Heart left ventricle (tissue), 16 donors: ENCODE data around the gene ADCY1. TPM values are rescaled to one million over a fixed set of nuclear protein-coding genes. Genes with fewer than 3 reads are reported as not detected.

Experiments
- ATAC-seq, 4 donors: fragments of 200-7000 bp; cut with Tn5 transposase; one replicate each; pipeline ENCODE4 v1.9.1; 2020 to 2022; ENCODE audit warnings: moderate library complexity in 4 of 4, mild to moderate bottlenecking in 3 of 4, moderate number of reproducible peaks in 1 of 4
- DNase-seq, 5 donors: peaks; one replicate each; pipeline ENCODE4 v3.0.0-alpha.2; 2020
- H3K27ac ChIP-seq, 12 donors: fragments of 200-600 bp; sonication (generic) in 4 of 12; one replicate each; pipeline versions ENCODE4 v1.5.0 to v1.8.0; 2016 to 2022; ENCODE audit warnings: mild to moderate bottlenecking in 2 of 12
- H3K27me3 ChIP-seq, 9 donors: fragments of 200-600 bp; sonication (generic) in 2 of 9; one replicate each; pipeline versions ENCODE4 v1.5.1 to v1.8.0; 2016 to 2022; ENCODE audit warnings: mild to moderate bottlenecking in 3 of 9
- H3K36me3 ChIP-seq, 9 donors: fragments of 200-600 bp; sonication (generic) in 2 of 9; one replicate each; pipeline versions ENCODE4 v1.5.0 to v1.8.0; 2018 to 2022; ENCODE audit warnings: mild to moderate bottlenecking in 2 of 9
- H3K4me1 ChIP-seq, 12 donors: fragments of 200-600 bp; sonication (generic) in 4 of 12; one replicate each; pipeline versions ENCODE4 v1.5.0 to v1.8.0; 2016 to 2022; ENCODE audit warnings: mild to moderate bottlenecking in 3 of 12
- H3K4me3 ChIP-seq, 12 donors: fragments of 200-600 bp; sonication (generic) in 4 of 12; one replicate each; pipeline versions ENCODE4 v1.5.0 to v1.8.0; 2017 to 2022; ENCODE audit warnings: mild to moderate bottlenecking in 9 of 12, moderate library complexity in 4 of 12
- H3K9me3 ChIP-seq, 12 donors: fragments of 200-600 bp; sonication (generic) in 4 of 12; one replicate each; pipeline versions ENCODE4 v1.5.0 to v1.8.0; 2016 to 2022; ENCODE audit warnings: mild to moderate bottlenecking in 1 of 12
- CTCF ChIP-seq, 12 donors: fragments of 200-600 bp; sonication (generic) in 4 of 12; IDR thresholded peaks; one replicate each; pipeline versions ENCODE4 v1.5.0 to v1.8.0; 2018 to 2022; ENCODE audit warnings: antibody characterized with exemption in 12 of 12, mild to moderate bottlenecking in 5 of 12
- POLR2A ChIP-seq, 2 donors: fragments of 450-650 bp; IDR thresholded peaks; one replicate each; pipeline ENCODE4 v1.6.1; 2017; ENCODE audit warnings: antibody characterized with exemption in 2 of 2, mild to moderate bottlenecking in 2 of 2, moderate library complexity in 2 of 2
- WGBS, 4 donors: extraction: QIAGEN DNeasy Blood & Tissue Kit in 2 of 4; methylation state at CpG; one replicate each; pipeline versions ENCODE4 v1.1.5 to v1.1.7; 2013 to 2018; 5-methylcytosine and 5-hydroxymethylcytosine counted together
- intact Hi-C, 10 donors: fragments of 100-400 bp; cut with DNase I; formaldehyde crosslinking; loops; one replicate each; pipeline versions ENCODE4 v1.11.1 to v1.14.2; 2022
- polyA plus RNA-seq, 2 donors: library from polyadenylated mRNA; stranded (reverse); fragments of 200-250 nt; gene quantifications; one replicate each; pipeline ENCODE4 v1.2.3, GENCODE V29; 2013
- total RNA-seq, 9 donors: library from RNA; depleted of rRNA in 2 of 9; stranded (reverse); fragments of >200 nt in 2 of 9; fragmentation: NEBNext Ultra II Directional in 3 of 9; extraction: Animal tissue kit (Norgen Biotek cat#: 25700) in 3 of 9; gene quantifications; one replicate each; pipeline versions ENCODE4 v1.1.0 to v1.2.4, GENCODE V29; 2016 to 2023
- donor health status: ischemic (EF 13 %, LVEDD 7.1; RV severe dilation, severe dysfunction).
- donor health status: healthy with polysubstance abuse.
- donor health status: DM: no; HTN: yes; CAD: no.
- donor health status: DM: no; HTN: no; CAD: no.
- donor health status: ischemic (EF 25% LVEDD 6.9; RV normal size, moderate dysfunction).
- donor health status: ischemic (EF 25% LVEDD 5.7; RV mildly dilated, moderate dysfunction).
- donor health status: healthy.
- donor health status: DM: yes; HTN: yes; CAD: no.
- donor health status: ischemic (EF 35%, LVEDD 5.7; RV mildly dilated, moderate dysfunction).
- donor health status: nonischemic (EF 11% LVEDD 7.7; RV severe dilation, severe dysfunction).
- donor health status: DM: yes; HTN: yes; CAD: no.
- donor health status: PGD.
- donor health status: ischemic (EF 29% LVEDD 5.4; RV normal size, mild dysfunction).
- donor health status: nonischemic (EF 23%, LVEDD 6.1; RV moderate dilation, normal function).

The ADCY1 gene
- total and polyA plus RNA-seq, 11 donors: 0.73 to 10.8 (median 3.6) TPM

GRCh38 chr7:45610019-45610418 lies 35.9 kb downstream of the ADCY1 start:
- ATAC-seq: no peak
- 92 to 96% (median 96%) methylated on average over 10 of the region's 10 CpGs for WGBS, 4 donors

GRCh38 chr7:45610660-45611299 lies 36.6 kb downstream of the ADCY1 start:
- DNase-seq: no peak
- Histone ChIP-seq H3K9me3 (peaks cover 0 to 39% (median 17%) of the 10 kb centered on the region in 12 donors), H3K36me3 (peaks cover 0 to 6% (median 0%) of the 10 kb centered on the region in 9 donors), H3K4me1 (no peaks in the 10 kb centered on the region), H3K27me3 (no peaks in the 10 kb centered on the region), H3K4me3 (no peak overlapping the region), H3K27ac (no peak overlapping the region)
- ATAC-seq: no peak
- WGBS, 4 donors: 71 to 88% (median 79%) methylated on average over 3 of the region's 3 CpGs
- TF ChIP-seq POLR2A (IDR thresholded peaks at IDR 0.05) (no peak), CTCF (IDR thresholded peaks at IDR 0.05) (no peak)
- intact Hi-C loops: no loop called here

More at GRCh38 chr7:45610019-45610418, 35.9 kb downstream of the ADCY1 start:
- no peaks in the 10 kb centered on the region for H3K27me3 ChIP-seq
- no peak overlapping the region for H3K27ac ChIP-seq
- no peaks in the 10 kb centered on the region for H3K4me1 ChIP-seq
- intact Hi-C loops: no loop called here
- H3K4me3 ChIP-seq: no peak overlapping the region
- TF ChIP-seq POLR2A (IDR thresholded peaks at IDR 0.05) (no peak), CTCF (IDR thresholded peaks at IDR 0.05) (no peak)
- no peak for DNase-seq
- peaks cover 0 to 6% (median 0%) of the 10 kb centered on the region in 9 donors for H3K36me3 ChIP-seq
- H3K9me3 ChIP-seq: peaks cover 0 to 39% (median 13%) of the 10 kb centered on the region in 12 donors

- ATAC-seq: no peak
- no peak for TF ChIP-seq POLR2A (IDR thresholded peaks at IDR 0.05)
- no peak for TF ChIP-seq CTCF (IDR thresholded peaks at IDR 0.05)
- 70 to 82% (median 76%) methylated on average over 3 of the region's 3 CpGs for WGBS, 4 donors
- Histone ChIP-seq H3K36me3 (peaks cover 0 to 3% (median 0%) of the 10 kb centered on the region in 9 donors), H3K27me3 (no peaks in the 10 kb centered on the region), H3K4me3 (no peak overlapping the region), H3K9me3 (peaks cover 0 to 91% (median 36%) of the 10 kb centered on the region in 12 donors), H3K4me1 (no peaks in the 10 kb centered on the region), H3K27ac (no peak overlapping the region)
- DNase-seq: no peak
- intact Hi-C loops: no loop called here
Observed at GRCh38 chr7:45617166-45617565, 43.0 kb downstream of the ADCY1 start.

- no peaks in the 10 kb centered on the region for H3K36me3 ChIP-seq
- no peak overlapping the region for H3K4me3 ChIP-seq
- H3K4me1 ChIP-seq: no peaks in the 10 kb centered on the region
- no peak overlapping the region for H3K27ac ChIP-seq
- WGBS, 4 donors: 84 to 90% (median 87%) methylated on average over 9 of the region's 9 CpGs
- DNase-seq (no peak), ATAC-seq (no peak)
- TF ChIP-seq POLR2A (IDR thresholded peaks at IDR 0.05) (no peak), CTCF (IDR thresholded peaks at IDR 0.05) (no peak)
- intact Hi-C loops: no loop called here
- H3K9me3 ChIP-seq: peaks cover 0 to 42% (median 10%) of the 10 kb centered on the region in 12 donors
- H3K27me3 ChIP-seq: no peaks in the 10 kb centered on the region
Observed at GRCh38 chr7:45622058-45622457, 47.9 kb downstream of the ADCY1 start.
